Kidney epithelial cell (primary cell): ENCODE results near the gene HSPA4L. TPM values are rescaled to one million over a fixed set of nuclear protein-coding genes. Genes with fewer than 3 reads are reported as not detected.

ENCODE experiments used
- DNase-seq: peaks from one replicate; pipeline ENCODE4 v3.0.0-alpha.2; 2010; ENCODE audit warnings: low read depth
- H3K27me3 ChIP-seq: 2 replicates; pipeline ENCODE4 v1.6.0; 2011; ENCODE audit warnings: low read length; ENCODE audit not compliant: control insufficient read depth, insufficient read depth
- H3K36me3 ChIP-seq: 2 replicates; pipeline ENCODE4 v1.5.1; 2011; ENCODE audit warnings: low read length; ENCODE audit not compliant: control insufficient read depth, insufficient read depth
- H3K4me3 ChIP-seq: 2 replicates; pipeline ENCODE4 v1.5.1; 2011; ENCODE audit warnings: low read depth, mild to moderate bottlenecking, control low read depth, low read length
- total RNA-seq: library from RNA; depleted of rRNA; stranded (reverse); fragments of >200 nt; gene quantifications from 2 replicates; pipeline ENCODE4 v1.2.3, GENCODE V29; 2015
- TF ChIP-seq, protein P1 (sequence below): IDR thresholded peaks from 2 replicates; pipeline ENCODE4 v1.5.1; 2011; ENCODE audit warnings: mild to moderate bottlenecking, moderate library complexity, low read length, control low read depth, inconsistent platforms; ENCODE audit not compliant: insufficient read depth, poor library complexity, severe bottlenecking

HSPA4L gene
- total RNA-seq, 1 donor from 2014 or later: 10.2 TPM

DNA sequence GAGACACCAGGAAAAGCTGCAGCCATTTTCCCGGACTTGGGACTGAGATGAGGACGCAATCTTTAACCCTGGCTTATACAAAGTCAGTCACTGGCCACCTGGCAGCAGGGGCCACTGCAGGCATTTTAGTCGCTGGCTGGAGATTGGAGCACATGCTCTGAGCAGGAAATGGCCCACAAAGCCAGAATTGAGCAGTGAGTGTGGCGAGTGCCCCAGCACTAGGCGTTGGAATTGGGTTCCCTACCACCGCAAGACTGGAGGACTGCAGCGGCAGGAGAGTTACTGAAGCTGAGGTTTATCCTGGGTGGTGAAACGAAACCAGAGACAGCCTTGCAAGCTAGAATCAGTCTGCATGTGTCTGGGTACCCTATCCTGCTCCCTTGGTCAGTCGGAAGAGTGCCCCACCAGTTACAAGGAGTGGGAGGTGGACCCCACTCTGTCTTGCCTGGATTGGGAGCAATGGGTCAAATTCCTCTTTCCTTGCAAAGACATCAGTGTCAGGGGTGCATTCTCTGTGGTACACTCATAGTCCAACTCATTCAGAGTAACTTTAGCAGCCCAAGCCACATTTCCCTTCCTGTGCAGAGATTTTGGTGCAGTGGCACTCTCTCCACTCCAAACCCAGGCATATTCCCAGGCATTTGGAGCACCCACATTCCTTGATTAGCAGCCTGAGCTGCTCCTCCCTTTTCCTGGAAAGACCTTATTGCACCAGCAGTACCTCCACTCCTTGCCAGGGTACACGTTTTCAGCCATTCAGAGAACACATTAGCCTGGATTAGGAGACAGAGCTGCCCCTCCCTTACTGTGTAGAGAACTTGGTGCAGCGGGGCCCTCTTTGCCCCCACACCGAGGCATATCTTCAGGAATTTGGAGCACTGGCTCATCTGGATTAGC, 61.8 kb downstream of the HSPA4L start:
- Histone ChIP-seq H3K27me3 (no peaks in the 10 kb centered on the region), H3K36me3 (no peaks in the 10 kb centered on the region), H3K4me3 (no peak overlapping the region)
- TF ChIP-seq, protein P1, sequence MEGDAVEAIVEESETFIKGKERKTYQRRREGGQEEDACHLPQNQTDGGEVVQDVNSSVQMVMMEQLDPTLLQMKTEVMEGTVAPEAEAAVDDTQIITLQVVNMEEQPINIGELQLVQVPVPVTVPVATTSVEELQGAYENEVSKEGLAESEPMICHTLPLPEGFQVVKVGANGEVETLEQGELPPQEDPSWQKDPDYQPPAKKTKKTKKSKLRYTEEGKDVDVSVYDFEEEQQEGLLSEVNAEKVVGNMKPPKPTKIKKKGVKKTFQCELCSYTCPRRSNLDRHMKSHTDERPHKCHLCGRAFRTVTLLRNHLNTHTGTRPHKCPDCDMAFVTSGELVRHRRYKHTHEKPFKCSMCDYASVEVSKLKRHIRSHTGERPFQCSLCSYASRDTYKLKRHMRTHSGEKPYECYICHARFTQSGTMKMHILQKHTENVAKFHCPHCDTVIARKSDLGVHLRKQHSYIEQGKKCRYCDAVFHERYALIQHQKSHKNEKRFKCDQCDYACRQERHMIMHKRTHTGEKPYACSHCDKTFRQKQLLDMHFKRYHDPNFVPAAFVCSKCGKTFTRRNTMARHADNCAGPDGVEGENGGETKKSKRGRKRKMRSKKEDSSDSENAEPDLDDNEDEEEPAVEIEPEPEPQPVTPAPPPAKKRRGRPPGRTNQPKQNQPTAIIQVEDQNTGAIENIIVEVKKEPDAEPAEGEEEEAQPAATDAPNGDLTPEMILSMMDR: no peak
- no peak for DNase-seq

DNA sequence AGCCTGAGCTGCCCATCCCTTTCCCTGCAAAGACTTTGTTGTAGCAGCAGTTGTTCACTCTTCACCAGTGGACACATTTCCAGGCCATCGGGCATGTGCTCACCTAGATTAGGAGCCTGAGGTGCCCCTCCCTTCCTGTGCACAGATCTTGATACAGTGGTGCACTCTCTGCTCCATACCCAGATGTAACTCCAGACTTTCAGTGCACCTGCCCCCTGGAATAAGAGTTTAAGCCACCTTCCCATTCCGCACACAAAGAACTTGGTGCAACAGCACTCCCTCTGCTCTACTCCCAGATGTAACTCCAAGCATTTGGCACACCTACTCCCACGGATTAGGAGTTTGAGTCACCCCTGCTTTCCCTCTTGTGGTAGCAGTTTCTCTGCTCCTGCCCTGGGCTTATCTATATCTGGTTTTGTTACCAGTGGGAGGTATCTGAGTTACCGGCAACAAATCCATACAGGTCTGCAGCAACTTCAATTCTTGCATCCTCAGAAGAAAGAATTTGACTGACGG, 62.5 kb downstream of the HSPA4L start:
- H3K36me3 ChIP-seq: no peaks in the 10 kb centered on the region
- TF ChIP-seq, protein P1: no peak
- H3K27me3 ChIP-seq: no peaks in the 10 kb centered on the region
- DNase-seq: no peak
- H3K4me3 ChIP-seq: no peak overlapping the region

DNA sequence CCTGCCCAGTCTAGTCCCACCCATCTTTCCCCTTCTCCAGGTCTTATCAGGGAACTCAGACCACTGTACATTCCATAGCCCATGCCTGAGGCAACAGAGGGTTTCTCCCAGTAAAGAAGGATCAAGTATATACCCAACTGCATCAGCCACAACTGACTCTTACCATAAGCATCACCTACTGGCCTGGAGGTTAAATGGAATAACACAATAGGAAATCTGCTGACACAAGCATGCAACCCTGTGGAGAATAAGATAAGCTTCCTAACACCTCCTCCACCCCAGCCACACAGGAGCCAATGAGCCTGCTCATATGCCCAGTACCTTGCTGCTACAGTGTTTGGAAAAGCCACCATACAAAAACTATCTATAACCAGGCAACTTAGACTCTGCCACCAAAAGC, 63.9 kb downstream of the HSPA4L start:
- DNase-seq: no peak
- Histone ChIP-seq H3K4me3 (no peak overlapping the region), H3K36me3 (no peaks in the 10 kb centered on the region), H3K27me3 (no peaks in the 10 kb centered on the region)
- TF ChIP-seq, protein P1: no peak

DNA sequence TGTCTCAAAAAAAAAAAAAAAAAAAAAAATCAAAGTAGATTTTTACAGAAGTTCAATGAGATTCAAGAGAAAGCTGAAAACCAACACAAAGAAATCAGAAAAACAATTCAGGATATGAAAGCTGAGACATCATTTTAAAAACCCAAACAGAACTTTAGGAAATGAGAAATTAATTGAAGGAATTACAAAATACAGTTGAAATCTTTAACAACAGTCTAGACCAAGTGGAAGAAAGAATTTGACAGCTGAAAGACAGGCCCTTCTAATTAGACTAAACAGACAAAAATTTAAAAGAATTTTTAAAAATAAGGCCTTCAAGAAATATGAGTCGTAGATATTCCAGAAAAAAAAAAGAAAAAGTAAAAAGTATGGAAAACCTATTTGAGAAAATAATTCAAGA, 64.6 kb downstream of the HSPA4L start:
- TF ChIP-seq, protein P1: no peak
- DNase-seq: no peak
- Histone ChIP-seq H3K36me3 (no peaks in the 10 kb centered on the region), H3K4me3 (no peak overlapping the region), H3K27me3 (no peaks in the 10 kb centered on the region)

DNA sequence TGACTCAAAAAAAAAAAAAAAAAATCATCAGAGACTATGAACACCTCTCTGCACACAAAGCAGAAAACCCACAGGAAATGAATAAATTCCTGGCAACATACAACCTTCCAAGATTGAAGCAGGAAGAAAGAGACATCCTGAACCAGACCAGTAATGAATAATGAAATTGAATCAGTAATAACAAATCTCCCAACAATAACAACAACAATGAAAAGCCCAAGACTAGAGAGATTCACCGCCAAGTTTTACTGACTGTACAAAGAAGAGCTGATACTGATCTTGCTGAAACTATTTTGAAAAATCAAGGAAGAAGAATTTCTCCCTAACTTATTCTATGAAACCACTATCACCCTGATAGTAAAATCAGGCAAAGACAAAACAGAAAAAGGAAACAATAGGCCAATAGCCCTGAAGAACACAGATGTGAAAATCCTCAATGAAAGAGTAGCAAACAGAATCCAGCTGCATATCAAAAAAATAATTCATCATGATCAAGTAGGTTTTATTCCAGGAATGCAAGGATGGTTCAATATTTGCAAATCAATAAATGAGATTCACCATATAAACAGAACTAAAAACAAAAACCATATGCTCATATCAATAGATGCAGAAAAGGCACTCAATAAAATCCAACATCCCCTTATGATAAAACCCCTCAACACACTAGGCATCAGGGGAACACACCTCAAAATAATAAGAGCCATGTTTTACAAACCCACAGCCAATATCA, 67.5 kb downstream of the HSPA4L start:
- H3K27me3 ChIP-seq: no peaks in the 10 kb centered on the region
- H3K36me3 ChIP-seq: no peaks in the 10 kb centered on the region
- DNase-seq: no peak
- TF ChIP-seq, protein P1: no peak
- no peak overlapping the region for H3K4me3 ChIP-seq
